ENCODE measurements around the gene NUDT14.

Gene NUDT14

DNA sequence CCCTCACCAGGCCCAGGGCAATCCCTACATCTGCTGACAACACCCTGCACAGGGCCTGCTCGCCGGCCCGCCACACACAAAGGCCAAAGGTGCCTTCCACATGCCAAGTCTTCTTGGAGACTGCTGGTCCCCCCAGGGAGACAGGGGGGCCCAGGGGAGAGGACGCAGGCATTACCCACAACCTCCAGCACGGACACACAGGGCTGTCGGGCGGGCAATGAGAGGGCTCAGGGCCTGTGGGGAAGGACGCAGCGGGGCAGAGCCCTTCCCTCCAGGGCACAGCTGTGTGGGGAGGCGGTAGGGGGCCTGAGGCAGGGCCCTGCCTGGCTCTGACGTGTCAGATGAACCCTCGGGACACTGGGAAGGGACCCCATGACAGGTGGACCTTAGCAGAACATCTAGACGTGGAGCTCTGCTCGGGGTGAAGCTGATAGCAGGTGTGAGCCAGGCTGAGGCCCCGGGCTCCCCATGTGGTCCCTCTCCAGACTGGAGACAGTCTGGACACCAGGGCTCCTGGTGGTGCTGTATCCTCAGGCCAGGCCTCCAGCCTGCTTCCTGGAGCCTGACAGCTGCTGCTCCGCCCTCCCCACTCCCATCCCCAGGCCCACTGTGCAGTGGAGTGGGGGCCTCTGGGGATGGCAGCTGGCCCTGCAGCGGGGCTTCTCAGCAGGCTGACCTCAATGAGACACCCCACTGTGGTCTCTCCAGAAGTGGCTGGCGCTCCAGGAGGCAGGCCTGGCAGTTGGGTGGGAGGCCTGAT, 31.6 kb upstream of the NUDT14 start:
- no peak for DNase-seq (ENCODE audit: low read depth in 3 of 3, low spot score in 1 of 3)

DNA sequence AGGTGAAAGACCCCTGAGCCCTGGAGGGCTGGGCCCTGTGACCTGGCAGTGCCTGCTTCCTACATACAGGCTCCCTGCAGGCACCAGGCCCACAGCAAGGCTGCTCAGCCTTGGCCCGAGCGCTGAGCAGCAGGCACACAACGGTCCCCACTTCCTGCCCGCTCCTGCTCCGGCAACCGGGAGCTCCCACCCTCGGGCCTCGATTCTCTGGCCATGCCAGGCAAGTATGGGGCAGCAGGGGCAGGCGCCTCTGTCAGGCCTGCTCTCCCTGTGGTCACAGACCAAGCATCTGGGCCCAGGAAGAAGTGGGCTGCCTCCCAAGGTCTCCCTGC, 30.6 kb upstream of the NUDT14 start:
- no peak for DNase-seq (ENCODE audit: low read depth in 3 of 3, low spot score in 1 of 3)

DNA sequence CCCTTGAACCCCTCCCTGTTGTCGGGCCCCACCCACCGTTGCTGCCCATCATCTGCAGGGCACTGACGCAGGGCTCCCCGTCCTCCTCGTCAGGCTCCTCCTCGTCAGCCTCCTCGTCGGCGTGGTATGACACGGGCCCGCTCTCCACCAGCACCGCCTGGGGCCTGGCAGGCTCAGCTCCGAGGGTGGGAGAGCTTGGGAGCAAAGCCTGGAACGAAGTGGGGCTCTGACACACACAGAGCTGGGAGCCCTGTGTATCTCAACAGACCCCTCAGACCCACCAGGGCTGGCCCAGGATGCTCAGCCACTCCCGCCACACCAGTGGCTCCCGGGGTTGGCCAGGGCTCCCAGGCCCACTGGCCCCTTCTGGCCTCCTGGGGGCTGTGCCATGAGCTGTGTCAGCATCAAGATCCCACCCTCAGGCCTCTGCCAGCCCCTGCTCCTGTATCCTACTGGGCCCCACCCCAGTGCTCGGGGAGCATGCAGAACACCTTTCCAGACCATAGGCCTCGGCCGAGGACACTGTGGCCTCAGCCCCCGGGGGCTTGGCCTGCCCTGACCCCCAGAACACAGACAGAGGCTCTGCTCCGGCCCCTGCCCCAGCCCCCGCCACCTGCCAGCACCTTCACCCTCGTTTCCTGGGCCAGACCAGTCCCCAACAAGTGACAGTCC, 30.1 kb upstream of the NUDT14 start:
- DNase-seq (ENCODE audit: low read depth in 3 of 3, low spot score in 1 of 3): no peak

DNA sequence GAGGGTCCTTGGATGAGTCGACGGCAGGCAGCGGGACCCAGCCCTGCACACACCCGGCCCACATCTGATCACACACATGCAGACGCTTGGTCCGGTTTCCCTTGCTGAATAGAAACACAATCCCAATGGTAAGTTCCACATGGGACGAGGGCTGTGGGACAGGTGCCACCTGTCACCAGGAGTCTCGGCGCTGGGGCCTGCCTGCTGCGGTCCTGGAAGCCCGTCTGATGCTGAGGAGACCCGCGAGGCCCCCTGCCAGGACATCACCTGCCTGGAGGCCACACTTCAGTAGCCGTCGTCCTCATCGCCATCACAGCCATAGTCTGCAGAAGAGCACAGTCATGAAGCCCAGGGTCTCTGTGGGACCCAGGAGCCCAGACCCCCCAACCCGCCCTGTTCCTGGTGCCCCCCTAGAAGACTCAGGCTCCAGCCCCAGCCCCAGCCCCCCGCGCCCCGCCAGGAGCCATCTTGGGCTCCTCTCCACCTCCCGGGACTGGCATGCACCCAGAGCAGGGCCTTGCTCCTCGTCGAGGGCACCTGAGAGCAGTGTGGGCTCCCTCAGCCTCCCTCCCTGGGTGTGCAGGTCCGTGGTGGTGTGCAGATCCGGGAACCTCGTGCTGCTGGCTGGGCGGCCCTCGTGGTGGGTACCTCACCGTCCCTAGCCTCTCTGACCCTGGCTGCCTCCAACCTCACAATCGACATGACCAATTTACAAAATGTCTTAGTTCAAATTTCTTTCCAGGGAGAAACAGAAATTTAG, 29.3 kb upstream of the NUDT14 start:
- DNase-seq (ENCODE audit: low read depth in 3 of 3, low spot score in 1 of 3): no peak

DNA sequence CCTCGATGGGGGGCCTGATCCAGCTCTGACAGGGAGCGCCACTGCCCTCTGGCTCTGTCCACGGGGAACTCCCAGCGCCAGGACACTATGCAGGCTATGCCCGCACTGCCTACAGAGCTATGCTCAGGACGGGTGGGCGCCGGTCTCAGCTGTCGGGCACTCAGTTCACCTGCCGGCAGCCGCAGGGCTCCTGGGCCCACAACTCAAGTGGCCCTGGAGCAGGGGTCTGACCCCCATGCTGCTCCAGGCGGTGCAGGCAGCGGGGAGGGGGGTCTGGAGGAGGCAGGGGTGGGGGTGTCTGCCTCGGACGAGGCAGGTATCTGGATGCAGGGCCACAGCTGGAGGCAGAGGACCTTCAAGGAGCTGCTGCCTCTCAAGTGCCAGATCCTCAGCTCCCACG, 28.5 kb upstream of the NUDT14 start:
- DNase-seq (ENCODE audit: low read depth in 3 of 3, low spot score in 1 of 3): no peak

DNA sequence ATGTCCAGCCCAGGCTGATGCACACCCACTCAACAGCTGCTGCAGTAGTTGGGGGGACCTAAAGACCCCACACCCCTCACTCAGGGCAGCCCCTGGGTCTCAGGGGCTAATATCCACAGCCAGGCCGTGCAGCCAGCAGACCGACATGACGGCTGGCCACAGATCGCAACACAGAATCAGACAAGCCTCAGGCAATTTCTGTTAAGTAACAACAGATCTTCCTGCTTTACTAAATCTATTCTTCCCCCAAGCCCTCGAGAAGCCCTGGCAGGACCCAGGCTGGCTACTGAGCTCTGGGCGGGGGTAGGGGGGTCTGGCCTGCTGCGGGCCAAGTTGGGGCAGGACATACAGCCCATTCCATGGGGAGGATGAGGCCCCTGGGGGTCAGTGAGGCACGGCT, 28.0 kb upstream of the NUDT14 start:
- DNase-seq (ENCODE audit: low read depth in 3 of 3, low spot score in 1 of 3): no peak

DNA sequence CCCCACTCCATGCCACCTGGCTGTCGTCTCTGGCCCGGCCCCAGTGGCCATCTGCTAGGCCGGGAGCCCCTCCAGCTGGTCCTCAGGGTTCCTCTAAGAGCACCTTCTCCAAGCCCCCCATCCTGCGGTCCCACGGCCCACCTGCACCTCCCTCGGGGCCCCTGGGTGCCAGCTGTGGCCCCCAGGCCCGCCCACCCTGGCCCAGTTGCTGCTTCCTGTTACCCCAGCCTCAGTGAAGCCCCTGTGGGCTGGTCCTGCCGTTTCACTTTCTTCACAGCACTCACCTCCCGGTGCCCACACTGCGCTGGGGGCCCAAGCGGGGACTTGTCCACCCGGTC, 27.6 kb upstream of the NUDT14 start:
- no peak for DNase-seq (ENCODE audit: low read depth in 3 of 3, low spot score in 1 of 3)

DNA sequence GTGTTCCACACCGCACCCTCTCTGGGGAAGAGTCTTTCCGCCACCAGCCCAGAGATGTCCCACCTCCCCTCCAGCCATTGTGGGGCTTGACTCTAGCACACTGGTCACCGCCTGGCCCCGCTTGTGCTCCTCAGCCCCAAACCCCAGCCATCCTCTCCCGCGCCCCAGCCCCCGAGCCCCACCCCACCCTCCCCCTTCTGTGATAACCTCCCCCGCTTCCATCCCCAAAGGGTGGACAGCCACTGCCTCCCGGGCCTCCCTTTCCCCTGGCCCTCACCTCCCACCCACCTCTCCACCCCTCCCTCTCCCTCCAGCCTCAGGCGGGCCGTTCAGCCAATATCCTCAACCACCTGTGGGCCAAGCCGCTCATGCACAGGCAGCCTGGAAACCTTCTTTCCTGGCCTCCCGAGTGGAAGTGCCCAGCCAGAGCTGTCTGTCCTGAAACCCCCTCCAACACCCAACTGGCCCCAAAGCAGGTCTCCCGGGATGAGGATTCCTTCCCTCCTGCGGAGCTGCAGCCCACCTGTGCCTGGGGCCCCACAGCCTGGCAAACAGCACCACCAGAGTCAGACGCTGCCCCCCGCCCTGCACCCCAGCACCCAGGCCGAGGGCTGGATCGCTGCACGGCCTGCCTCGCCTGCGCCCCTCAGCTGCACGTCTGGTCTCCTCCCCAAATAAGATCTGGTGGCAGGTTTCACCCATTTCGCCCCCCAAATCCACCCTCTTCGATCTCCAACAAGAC, 27.1 kb upstream of the NUDT14 start:
- no peak for DNase-seq (ENCODE audit: low read depth in 3 of 3, low spot score in 1 of 3)

DNA sequence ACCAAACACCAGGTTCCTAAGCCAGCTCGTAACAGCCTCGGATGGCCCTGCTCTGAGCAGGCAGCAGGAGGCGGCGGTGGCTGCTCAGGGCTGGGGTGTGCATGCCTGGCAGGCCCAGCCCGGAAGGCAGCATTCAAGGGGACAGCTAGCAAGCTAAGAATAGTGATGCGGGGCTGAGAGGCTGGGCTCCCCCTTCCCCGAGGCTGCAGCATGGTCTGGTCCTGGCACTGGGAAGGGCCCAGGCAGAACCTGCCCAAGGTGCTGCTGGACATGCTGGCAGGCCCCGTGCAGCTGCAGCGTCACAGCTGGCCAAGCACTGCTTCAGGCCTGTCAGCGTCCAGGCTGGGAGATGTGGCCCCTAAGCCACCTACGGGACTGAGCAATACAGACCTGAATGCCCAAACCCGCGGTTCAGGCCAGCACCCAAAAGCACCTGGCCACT, 26.4 kb upstream of the NUDT14 start:
- no peak for DNase-seq (ENCODE audit: low read depth in 3 of 3, low spot score in 1 of 3)

DNA sequence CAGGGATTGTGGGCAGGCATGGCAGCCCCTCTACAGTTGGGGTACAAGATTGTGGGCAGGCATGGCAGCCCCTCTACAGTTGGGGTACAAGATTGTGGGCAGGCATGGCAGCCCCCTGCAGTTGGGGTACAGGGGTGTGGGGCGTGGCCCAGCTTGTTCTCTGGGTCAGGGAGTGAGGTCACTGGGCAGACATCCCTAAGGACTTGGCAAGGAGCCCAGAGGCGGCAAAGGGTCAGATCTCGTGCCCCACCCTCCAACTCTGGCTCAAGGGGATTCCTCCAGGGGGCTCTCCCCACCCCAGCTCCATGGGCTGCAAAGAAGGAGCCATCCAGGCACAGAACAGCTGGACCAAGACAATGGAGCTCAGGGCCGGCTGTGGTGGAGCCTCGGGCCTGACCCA, 25.8 kb upstream of the NUDT14 start:
- no peak for DNase-seq (ENCODE audit: low read depth in 3 of 3, low spot score in 1 of 3)

DNA sequence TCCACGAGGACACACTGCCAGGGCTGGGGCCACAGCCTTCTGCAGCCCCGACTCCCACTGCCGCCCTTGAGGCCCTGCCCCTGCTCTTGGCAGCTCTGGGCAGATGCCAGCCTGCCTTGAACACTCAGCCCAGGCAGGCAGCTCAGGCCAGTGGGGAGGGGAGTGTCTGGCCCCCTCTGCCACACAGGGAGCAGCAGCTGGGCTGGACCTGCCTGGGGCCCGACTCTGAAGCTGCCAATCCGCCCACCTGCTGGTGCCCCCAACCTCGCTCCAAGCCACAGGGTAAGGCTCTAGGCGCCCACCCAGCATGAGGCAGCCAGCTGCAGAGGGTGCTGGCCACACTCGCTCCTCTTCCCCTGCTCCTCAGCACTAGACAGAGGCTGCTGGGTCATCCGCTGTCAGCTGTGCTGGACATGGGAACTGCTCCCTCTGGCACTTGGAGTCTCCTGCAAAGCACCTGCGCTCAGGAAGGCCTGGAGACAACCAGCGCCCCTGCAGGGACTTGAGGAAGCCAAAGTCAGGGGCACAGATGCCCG, 24.6 kb upstream of the NUDT14 start:
- DNase-seq (ENCODE audit: low read depth in 3 of 3, low spot score in 1 of 3): no peak

DNA sequence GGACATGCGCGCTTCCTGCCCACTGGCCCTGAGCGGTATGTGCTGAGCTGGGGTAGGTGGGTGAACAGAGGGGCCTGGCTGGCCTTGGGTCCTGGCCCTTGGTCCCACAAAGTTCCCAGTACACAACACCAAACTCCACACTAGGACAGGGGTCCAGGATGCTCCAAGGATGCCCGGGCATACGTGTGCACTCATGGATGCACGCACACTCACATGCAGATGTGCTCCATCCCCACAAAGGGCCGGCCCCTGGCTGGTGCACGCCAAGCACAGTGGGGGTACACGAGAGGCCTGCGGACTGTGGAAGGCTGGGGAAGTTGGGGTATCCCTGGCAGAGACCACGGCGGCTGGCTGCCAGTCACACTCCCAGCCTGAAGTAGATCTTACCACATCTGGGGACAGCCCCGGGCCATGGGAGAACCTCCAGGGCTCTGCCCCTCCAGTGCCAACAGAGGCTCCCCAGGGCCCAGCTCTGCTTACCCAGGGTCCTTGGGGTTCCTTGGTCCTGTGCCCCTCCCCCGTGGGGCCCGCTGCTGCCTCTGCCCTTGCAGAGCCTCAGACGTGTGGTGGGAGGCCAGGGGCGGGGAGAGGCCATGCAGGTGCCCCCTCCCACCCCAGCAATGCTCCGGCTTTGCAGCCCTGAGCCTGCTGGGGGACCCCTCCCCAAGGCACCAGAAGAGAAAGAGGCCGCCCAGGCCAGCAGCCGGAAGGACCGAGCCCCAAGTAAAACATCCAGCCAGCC, 24.0 kb upstream of the NUDT14 start:
- DNase-seq (ENCODE audit: low read depth in 3 of 3, low spot score in 1 of 3): no peak

DNA sequence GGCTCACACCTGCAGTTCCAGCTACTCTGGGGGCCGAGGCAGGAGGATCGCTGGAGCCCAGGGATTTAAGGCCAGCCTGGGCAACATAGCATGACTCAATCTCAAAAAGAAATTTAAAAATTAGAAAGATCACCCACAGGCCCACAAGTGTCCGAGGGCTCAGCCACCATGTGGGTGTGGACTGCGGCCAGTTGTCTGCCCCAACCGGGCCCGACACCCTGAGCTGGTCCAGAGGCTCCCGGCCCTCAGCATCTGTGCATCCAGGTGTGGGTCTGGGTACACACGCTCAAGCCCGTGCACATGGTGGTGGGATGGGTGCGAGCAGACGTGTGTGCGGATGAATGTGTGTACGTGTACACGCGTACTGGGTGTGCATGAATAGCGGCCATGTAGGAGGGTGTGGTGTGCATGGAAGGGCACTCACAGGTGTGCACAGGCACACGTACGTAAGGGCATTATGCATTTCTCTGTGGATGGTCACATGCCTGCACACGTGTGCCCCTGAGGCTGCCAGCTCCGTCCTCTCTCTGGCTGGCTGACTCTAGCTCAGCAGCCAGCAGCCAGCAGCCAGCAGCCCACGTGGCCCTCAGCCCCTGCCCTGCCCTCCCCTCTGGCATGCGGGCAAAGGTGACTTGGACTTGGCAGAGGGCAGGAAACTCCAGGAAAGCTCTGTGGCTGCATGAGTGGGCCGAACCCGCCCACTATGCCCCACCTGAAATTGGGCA, 23.3 kb upstream of the NUDT14 start:
- DNase-seq (ENCODE audit: low read depth in 3 of 3, low spot score in 1 of 3): no peak

DNA sequence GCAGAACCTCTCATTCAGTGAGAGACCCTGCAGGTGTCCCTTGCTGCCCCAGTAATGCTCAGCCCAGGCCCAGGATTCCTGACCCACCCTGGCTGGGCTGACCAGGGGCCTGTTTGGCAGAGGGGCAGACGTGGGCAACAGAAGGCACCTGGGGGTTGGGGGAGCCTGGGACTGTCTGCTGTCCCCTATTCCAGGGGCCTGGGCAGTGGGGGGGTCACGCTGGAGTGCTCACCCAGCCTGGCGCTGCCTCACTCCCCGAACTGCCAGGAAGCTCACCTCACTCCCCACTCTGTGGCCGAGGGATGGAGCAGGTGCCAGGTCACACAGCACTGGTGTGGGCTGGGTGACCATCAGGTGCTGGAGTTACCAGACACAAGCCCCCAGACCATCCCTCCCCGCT, 22.6 kb upstream of the NUDT14 start:
- DNase-seq (ENCODE audit: low read depth in 3 of 3, low spot score in 1 of 3): no peak

DNA sequence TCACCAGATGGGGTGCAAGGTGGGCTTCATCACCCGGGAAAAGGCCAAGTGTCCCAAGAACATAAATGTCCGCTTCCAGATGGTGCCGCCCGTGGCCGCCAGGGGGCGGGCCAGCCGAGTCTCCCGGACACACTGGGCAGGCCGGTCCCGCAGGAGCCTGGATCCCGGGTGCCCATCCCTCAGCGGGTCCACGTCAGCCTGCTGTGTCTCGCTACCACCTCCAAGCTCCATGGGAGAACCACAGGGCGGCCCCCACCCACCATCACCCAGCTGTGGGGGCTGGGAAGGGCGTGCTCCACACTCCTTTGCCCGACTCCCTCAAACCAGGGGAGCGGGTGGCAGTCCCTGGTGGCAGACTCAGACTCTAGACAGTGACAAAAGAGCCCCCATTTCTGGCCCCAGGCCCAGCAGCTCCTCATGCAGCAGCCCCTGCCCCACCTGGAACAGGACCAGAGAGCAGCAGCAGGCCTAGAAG, 22.0 kb upstream of the NUDT14 start:
- peak in 2 of 3 donors; percentile 13 to 56 for DNase-seq (ENCODE audit: low read depth in 3 of 3, low spot score in 1 of 3)

DNA sequence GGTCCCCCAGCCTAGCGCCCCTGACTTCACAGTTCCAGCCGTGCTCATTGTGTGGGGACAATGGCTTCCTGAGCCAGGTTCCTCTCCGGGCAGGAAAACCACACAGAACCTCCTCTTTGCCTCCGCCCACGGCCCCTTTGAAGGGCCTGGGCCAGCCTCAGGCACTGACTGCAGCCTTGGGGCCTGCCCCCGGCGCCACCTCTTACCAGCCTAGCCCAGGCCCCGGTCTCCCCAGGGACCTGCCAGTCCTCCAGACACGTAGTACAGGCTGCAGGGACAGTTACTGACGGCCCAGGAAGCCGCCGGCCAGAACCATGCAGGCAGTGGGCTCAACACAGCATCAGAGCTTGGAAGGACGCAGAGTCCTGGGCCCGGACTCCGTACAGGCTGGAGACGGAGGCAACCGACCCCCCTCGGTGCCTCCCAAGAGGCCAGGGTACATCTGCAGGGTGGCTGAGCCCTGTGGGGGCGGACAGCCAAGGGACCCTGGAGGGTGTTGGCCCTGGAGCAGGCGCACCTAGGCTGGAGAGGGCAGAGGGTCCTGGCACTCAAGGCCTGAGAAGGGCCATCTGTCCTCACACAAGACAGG, 20.9 kb upstream of the NUDT14 start:
- DNase-seq (ENCODE audit: low read depth in 3 of 3, low spot score in 1 of 3): no peak

DNA sequence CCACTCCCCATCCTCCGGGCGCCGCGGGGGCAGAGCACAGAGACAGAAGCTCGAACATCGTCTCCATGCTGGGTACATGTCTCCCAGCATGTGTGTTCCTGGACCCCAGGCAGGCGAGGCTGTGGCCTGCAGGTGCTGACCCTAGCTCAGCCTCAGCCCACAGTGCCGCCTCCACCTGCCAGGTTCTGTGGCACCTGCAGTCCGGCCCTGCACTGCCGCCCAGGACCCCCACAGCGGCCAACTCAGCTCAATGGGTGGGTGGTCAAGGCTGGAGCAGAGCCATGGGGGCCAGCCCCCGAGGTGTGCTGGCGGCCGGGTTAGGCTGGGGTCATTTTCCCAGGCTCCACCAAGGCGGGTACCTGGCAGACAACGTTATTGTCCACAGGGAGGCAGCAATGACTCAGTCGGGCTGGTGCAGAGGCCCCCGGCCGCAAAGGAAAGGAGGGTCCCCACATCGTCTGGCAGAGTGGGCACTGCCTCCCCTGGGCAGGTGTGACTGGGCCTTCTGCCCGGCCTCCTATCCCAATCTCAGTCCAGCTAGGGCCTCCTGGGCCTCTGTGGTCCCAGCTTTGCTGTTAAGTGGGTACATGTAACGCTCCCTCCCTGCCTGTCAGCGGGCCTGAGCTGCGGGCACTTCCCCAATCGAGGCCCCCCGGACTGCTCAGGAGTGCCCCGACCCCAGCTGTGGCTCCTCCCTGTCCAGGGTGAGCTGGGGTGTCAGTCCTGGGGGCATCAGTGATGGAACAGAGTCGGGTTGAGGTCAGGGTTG, 20.2 kb upstream of the NUDT14 start:
- DNase-seq (ENCODE audit: low read depth in 3 of 3, low spot score in 1 of 3): no peak

DNA sequence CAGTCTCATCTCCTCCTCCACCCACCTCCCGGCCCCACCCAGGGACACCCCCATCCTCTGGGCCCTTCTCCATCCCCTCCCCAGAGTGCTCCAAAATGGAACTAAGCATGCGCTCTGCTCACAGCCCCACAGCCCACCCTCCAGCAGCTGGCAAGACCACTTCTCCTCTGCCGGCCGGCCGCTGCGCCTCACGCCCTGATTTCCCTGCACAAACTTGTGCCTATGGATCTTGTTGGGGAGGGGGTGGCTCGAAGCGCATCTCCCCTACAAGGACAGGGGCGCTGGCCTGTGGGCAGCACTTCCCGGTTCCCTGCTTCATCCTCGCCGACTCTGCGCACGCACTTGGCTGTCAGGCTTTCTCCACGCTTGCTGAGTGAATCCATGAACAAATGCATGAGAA, 19.5 kb upstream of the NUDT14 start:
- no peak for DNase-seq (ENCODE audit: low read depth in 3 of 3, low spot score in 1 of 3)

DNA sequence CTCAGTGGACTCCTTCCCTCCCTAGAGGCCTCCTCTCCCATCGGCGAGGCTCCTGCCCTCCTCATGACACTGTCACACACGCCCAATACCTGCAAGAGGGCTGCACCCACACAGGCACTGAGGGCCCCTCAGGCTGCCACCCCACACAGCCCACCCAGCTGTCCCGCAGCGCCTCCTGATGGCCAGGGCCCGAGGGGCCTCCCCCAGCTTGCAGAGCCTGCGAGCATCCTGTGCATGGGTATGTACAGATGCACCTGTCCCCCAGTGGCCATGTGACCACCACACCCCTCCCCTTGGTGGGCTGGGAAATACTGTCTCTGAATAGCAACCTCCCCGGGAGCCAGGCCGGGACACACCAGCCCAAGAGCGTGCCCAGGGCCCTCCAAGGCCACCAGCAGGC, 19.0 kb upstream of the NUDT14 start:
- no peak for DNase-seq (ENCODE audit: low read depth in 3 of 3, low spot score in 1 of 3)

Measured in stimulated activated CD4-positive, alpha-beta T cell treated with anti-CD3 and anti-CD28 coated beads, TNF-alpha, amount 100 ng/mL, for 1 hour (primary cell).